IMR-90 (cell line): Measurements from ENCODE around the gene CYP24A1. TPM values are rescaled to one million over a fixed set of nuclear protein-coding genes. Genes with fewer than 3 reads are reported as not detected.

Source experiments
- ATAC-seq: fragments of 200-7000 bp; cut with Tn5 transposase; 2 replicates; pipeline ENCODE4 v1.9.1; 2020; ENCODE audit warnings: low read depth, mild to moderate bottlenecking, moderate library complexity
- BruUV-seq: library from RNA; stranded (reverse); fragments of 400-500 nt; replicated peaks from 2 replicates; lab custom pipeline; 2021; lab: Mats Ljungman, UMichigan
- CTCF ChIA-PET: fragments of 300-600 bp; formaldehyde crosslinking; extraction: SDS; loops from one replicate; lab custom pipeline; 2021; ENCODE audit warnings: antibody characterized with exemption; lab: Yijun Ruan, JAX
- POLR2A ChIA-PET: fragments of 300-600 bp; sonication (Branson Sonifier 250); formaldehyde crosslinking; loops from one replicate; lab custom pipeline; 2022; ENCODE audit warnings: antibody characterized with exemption; ENCODE audit not compliant: unreplicated experiment; lab: Charles Lee
- DNase-seq: peaks from one replicate; pipeline ENCODE4 v3.0.0; 2013
- H2AFZ ChIP-seq: replicated peaks from 2 replicates; pipeline ENCODE3; 2013; ENCODE audit warnings: low read length, mild to moderate bottlenecking; ENCODE audit not compliant: poor library complexity
- H2AK5ac ChIP-seq: 2 replicates; pipeline ENCODE4 v1.6.1; 2013; ENCODE audit warnings: low read depth, low read length, inconsistent platforms
- H2AK9ac ChIP-seq: replicated peaks from 2 replicates; pipeline ENCODE3; 2013; ENCODE audit warnings: mild to moderate bottlenecking, low read depth, low read length, moderate library complexity; ENCODE audit not compliant: poor library complexity
- H2BK120ac ChIP-seq: 2 replicates; pipeline ENCODE4 v1.6.1; 2013; ENCODE audit warnings: low read depth, low read length, inconsistent platforms
- H2BK15ac ChIP-seq: 3 replicates; pipeline ENCODE4 v1.6.1; 2013; ENCODE audit warnings: low read depth, low read length, inconsistent platforms
- H2BK20ac ChIP-seq: 2 replicates; pipeline ENCODE4 v1.6.1; 2013; ENCODE audit warnings: low read depth, mild to moderate bottlenecking, inconsistent platforms, low read length, moderate library complexity
- H2BK5ac ChIP-seq: 2 replicates; pipeline ENCODE4 v1.6.1; 2013; ENCODE audit warnings: mild to moderate bottlenecking, low read depth, low read length, inconsistent platforms; ENCODE audit not compliant: poor library complexity, severe bottlenecking
- H3K14ac ChIP-seq: replicated peaks from 2 replicates; pipeline ENCODE4 v1.6.1; 2013; ENCODE audit warnings: low read depth, low read length, inconsistent platforms
- H3K18ac ChIP-seq: 2 replicates; pipeline ENCODE4 v1.6.1; 2013; ENCODE audit warnings: low read depth, low read length, control low read depth
- H3K23ac ChIP-seq: 2 replicates; pipeline ENCODE4 v1.6.1; 2013; ENCODE audit warnings: low read depth, low read length, inconsistent platforms
- H3K27ac ChIP-seq: 2 replicates; pipeline ENCODE4 v1.5.1; 2013; ENCODE audit warnings: mild to moderate bottlenecking, control low read depth, low read length; ENCODE audit not compliant: insufficient read depth
- H3K27me3 ChIP-seq: 2 replicates; pipeline ENCODE4 v1.6.1; 2013; ENCODE audit warnings: low read length; ENCODE audit not compliant: control insufficient read depth, insufficient read depth
- H3K36me3 ChIP-seq: 2 replicates; pipeline ENCODE4 v1.6.1; 2013; ENCODE audit warnings: low read length, mixed read lengths; ENCODE audit not compliant: control insufficient read depth, insufficient read depth
- H3K4ac ChIP-seq: 2 replicates; pipeline ENCODE4 v1.6.1; 2013; ENCODE audit warnings: low read depth, low read length, inconsistent platforms
- H3K4me1 ChIP-seq: 2 replicates; pipeline ENCODE4 v1.6.1; 2013; ENCODE audit warnings: low read length, mixed read lengths; ENCODE audit not compliant: control insufficient read depth, insufficient read depth
- H3K4me2 ChIP-seq: 2 replicates; pipeline ENCODE4 v1.6.1; 2013; ENCODE audit warnings: low read depth, mild to moderate bottlenecking, control low read depth, low read length, moderate library complexity
- H3K4me3 ChIP-seq: 2 replicates; pipeline ENCODE4 v1.5.1; 2013; ENCODE audit warnings: low read depth, mild to moderate bottlenecking, control low read depth, low read length, moderate library complexity; ENCODE audit not compliant: insufficient read depth
- H3K56ac ChIP-seq: 2 replicates; pipeline ENCODE4 v1.6.1; 2013; ENCODE audit warnings: low read length, inconsistent platforms; ENCODE audit not compliant: insufficient read depth; ENCODE audit errors: extremely low read depth
- H3K79me1 ChIP-seq, 2 experiments: 2 replicates each; pipeline ENCODE4 v1.6.1; 2013; ENCODE audit warnings: low read length in 2 of 2, inconsistent platforms in 1 of 2, low read depth in 1 of 2
- H3K9ac ChIP-seq: 2 replicates; pipeline ENCODE4 v1.6.1; 2013; ENCODE audit warnings: low read depth, low read length, control low read depth
- H3K9me1 ChIP-seq: 2 replicates; pipeline ENCODE4 v1.6.1; 2013; ENCODE audit warnings: low read length, inconsistent platforms; ENCODE audit not compliant: insufficient read depth
- H3K9me3 ChIP-seq: 2 replicates; pipeline ENCODE4 v1.6.1; 2013; ENCODE audit warnings: low read length; ENCODE audit not compliant: control insufficient read depth, insufficient read depth
- H4K20me1 ChIP-seq: 2 replicates; pipeline ENCODE4 v1.6.1; 2013; ENCODE audit warnings: low read length, inconsistent platforms; ENCODE audit not compliant: insufficient read depth
- H4K5ac ChIP-seq: 2 replicates; pipeline ENCODE4 v1.6.1; 2013; ENCODE audit warnings: mild to moderate bottlenecking, low read depth, low read length, control low read depth
- H4K8ac ChIP-seq, 2 experiments: 2 replicates each; pipeline ENCODE4 v1.6.1; 2013; ENCODE audit warnings: low read depth in 2 of 2, low read length in 2 of 2, control low read depth in 1 of 2, inconsistent platforms in 1 of 2
- H4K91ac ChIP-seq: 2 replicates; pipeline ENCODE4 v1.6.1; 2013; ENCODE audit warnings: low read depth, low read length, inconsistent platforms; ENCODE audit not compliant: insufficient read depth
- BHLHE40 ChIP-seq: fragments of 150-350 bp; IDR thresholded peaks from 2 replicates; pipeline ENCODE4 v1.6.1; 2016; ENCODE audit warnings: mild to moderate bottlenecking, low read depth, low read length
- CEBPB ChIP-seq: IDR thresholded peaks from 2 replicates; pipeline ENCODE4 v1.6.1; 2012; ENCODE audit warnings: low read depth, low read length, improper control_type of control experiment
- CHD1 ChIP-seq: IDR thresholded peaks from 2 replicates; pipeline ENCODE4 v1.6.1; 2012; ENCODE audit warnings: low read depth, low read length, improper control_type of control experiment
- FOS ChIP-seq: fragments of 150-350 bp; IDR thresholded peaks from 2 replicates; pipeline ENCODE4 v1.6.1; 2016; ENCODE audit warnings: low read depth, low read length
- MAFK ChIP-seq: IDR thresholded peaks from 2 replicates; pipeline ENCODE4 v1.6.1; 2012; ENCODE audit warnings: low read depth, low read length, improper control_type of control experiment
- MAZ ChIP-seq: IDR thresholded peaks from 2 replicates; pipeline ENCODE4 v1.6.1; 2012; ENCODE audit warnings: low read depth, mild to moderate bottlenecking, low read length, improper control_type of control experiment, moderate library complexity, borderline replicate concordance
- MXI1 ChIP-seq: IDR thresholded peaks from 2 replicates; pipeline ENCODE4 v1.6.1; 2012; ENCODE audit warnings: low read depth, mild to moderate bottlenecking, low read length, moderate library complexity, borderline replicate concordance
- NFE2L2 ChIP-seq: fragments of 150-350 bp; IDR thresholded peaks from 2 replicates; pipeline ENCODE4 v1.6.1; 2016; ENCODE audit warnings: low read depth, mild to moderate bottlenecking, low read length
- POLR2A ChIP-seq: IDR thresholded peaks from 2 replicates; pipeline ENCODE4 v1.6.1; 2012; ENCODE audit warnings: mild to moderate bottlenecking, low read depth, low read length
- RAD21 ChIP-seq: IDR thresholded peaks from 2 replicates; pipeline ENCODE4 v1.6.1; 2012; ENCODE audit warnings: low read length, improper control_type of control experiment
- RCOR1 ChIP-seq: IDR thresholded peaks from 2 replicates; pipeline ENCODE4 v1.6.1; 2012; ENCODE audit warnings: mild to moderate bottlenecking, low read length, improper control_type of control experiment; ENCODE audit not compliant: insufficient replicate concordance
- RFX5 ChIP-seq: IDR thresholded peaks from 2 replicates; pipeline ENCODE4 v1.8.0; 2012; ENCODE audit warnings: low read depth, mild to moderate bottlenecking, low read length, moderate library complexity
- SMC3 ChIP-seq: fragments of 150-350 bp; IDR thresholded peaks from 2 replicates; pipeline ENCODE4 v1.6.1; 2016; ENCODE audit warnings: low read depth, mild to moderate bottlenecking, antibody characterized with exemption, low read length, moderate library complexity
- WGBS, 2 experiments: methylation state at CpG; one replicate each; pipeline versions ENCODE4 v1.1.5 to v1.1.7; 2013; ENCODE audit warnings: missing lambda C conversion rate in 2 of 2; ENCODE audit not compliant: insufficient read length in 1 of 2; ENCODE audit errors: extremely low coverage in 2 of 2; 5-methylcytosine and 5-hydroxymethylcytosine counted together
- dilution Hi-C: fragments of 300-500 bp; cut with HindIII; formaldehyde crosslinking; loops from one replicate; pipeline ENCODE4 v1.14.3; 2018; ENCODE audit warnings: low sequenced_read_pairs; ENCODE audit not compliant: unreplicated experiment
- in situ Hi-C: fragments of 300-500 bp; cut with MboI; formaldehyde crosslinking; loops from 3 replicates; pipeline ENCODE4 v1.14.3; 2019; ENCODE audit warnings: low sequenced_read_pairs, inconsistent platforms, mixed read lengths
- intact Hi-C: fragments of 100-400 bp; cut with micrococcal nuclease; formaldehyde crosslinking; loops from 2 replicates; pipeline ENCODE4 v1.10.0; 2022
- polyA plus RNA-seq, 3 experiments: library from polyadenylated mRNA; depleted of rRNA; stranded (reverse); fragments of >200 nt; gene quantifications; 2 replicates each; pipeline ENCODE4 v1.2.3, GENCODE V29; 2012; ENCODE audit warnings: low replicate concordance in 1 of 3
- total RNA-seq: library from RNA; depleted of rRNA; stranded (reverse); fragments of >200 nt; gene quantifications from 2 replicates; pipeline ENCODE4 v1.2.3, GENCODE V29; 2012
- TF ChIP-seq, protein P1 (sequence below): conservative IDR thresholded peaks from 2 replicates; pipeline ENCODE4 v1.5.1; 2012; ENCODE audit warnings: mild to moderate bottlenecking, low read depth, low read length, improper control_type of control experiment
- TF ChIP-seq, protein P2 (sequence below): fragments of 150-350 bp; IDR thresholded peaks from 2 replicates; pipeline ENCODE4 v1.6.1; 2016; ENCODE audit warnings: low read depth, mild to moderate bottlenecking, low read length, moderate library complexity, borderline replicate concordance
- TF ChIP-seq, protein P3 (sequence below): fragments of 150-350 bp; IDR thresholded peaks from 2 replicates; pipeline ENCODE4 v1.6.1; 2017; ENCODE audit warnings: mild to moderate bottlenecking, antibody characterized with exemption, low read length, low read depth

The CYP24A1 gene
- total and polyA plus RNA-seq, 2 of the 4 experiments (the other 2 are of a cell fraction): not detected

DNA sequence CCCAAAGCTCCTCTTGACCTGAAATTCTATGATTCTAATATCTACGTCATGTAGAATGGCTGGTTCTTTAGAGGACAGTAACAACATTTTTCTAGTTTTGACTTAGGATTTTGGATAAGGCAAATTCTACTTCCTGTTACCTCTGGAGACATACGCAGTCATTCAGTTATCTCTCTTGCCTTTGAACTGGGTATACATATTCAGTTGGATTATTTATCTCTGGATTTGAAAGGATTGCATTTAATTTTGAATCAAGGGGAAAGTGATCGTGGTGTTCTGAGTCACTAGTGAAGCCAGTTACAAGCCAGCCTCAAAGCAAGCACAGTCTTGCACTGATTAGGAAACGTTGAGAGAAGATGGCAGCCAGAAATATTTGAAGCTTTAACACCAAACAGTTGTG, 68.1 kb downstream of the CYP24A1 start:
- Histone ChIP-seq H3K4me3 (no peak overlapping the region), H2AK5ac (no peak overlapping the region), H3K4me1 (no peaks in the 10 kb centered on the region), H3K4me2 (no peak overlapping the region), H4K20me1 (no peaks in the 10 kb centered on the region), H2BK15ac (no peak overlapping the region), H2BK20ac (no peak overlapping the region), H3K79me1 (no peaks in the 10 kb centered on the region), H3K36me3 (no peaks in the 10 kb centered on the region), H3K9me3 (no peaks in the 10 kb centered on the region), H4K91ac (no peak overlapping the region), H3K56ac (no peak overlapping the region), H3K9ac (no peak overlapping the region), H4K5ac (no peak overlapping the region), H3K23ac (no peak overlapping the region), H3K27me3 (no peaks in the 10 kb centered on the region), H3K4ac (no peak overlapping the region), H3K9me1 (no peaks in the 10 kb centered on the region; the same call in 1 of the 2 replicates), H3K18ac (no peak overlapping the region), H2BK120ac (no peak overlapping the region), H4K8ac (no peak overlapping the region), H2AFZ (no peak overlapping the region), H2AK9ac (no peak overlapping the region), H2BK5ac (no peak overlapping the region), H3K27ac (no peak overlapping the region), H3K14ac (no peak overlapping the region)
- CTCF ChIA-PET: interaction anchor here (2.6 to 4.5 kb wide), 2 partner anchors 9 to 93 kb away, joined by 11 to 66 read pairs; no protein-coding TSS in a partner anchor
- no peak for TF ChIP-seq RAD21
- TF ChIP-seq CEBPB: no peak
- TF ChIP-seq, protein P1, sequence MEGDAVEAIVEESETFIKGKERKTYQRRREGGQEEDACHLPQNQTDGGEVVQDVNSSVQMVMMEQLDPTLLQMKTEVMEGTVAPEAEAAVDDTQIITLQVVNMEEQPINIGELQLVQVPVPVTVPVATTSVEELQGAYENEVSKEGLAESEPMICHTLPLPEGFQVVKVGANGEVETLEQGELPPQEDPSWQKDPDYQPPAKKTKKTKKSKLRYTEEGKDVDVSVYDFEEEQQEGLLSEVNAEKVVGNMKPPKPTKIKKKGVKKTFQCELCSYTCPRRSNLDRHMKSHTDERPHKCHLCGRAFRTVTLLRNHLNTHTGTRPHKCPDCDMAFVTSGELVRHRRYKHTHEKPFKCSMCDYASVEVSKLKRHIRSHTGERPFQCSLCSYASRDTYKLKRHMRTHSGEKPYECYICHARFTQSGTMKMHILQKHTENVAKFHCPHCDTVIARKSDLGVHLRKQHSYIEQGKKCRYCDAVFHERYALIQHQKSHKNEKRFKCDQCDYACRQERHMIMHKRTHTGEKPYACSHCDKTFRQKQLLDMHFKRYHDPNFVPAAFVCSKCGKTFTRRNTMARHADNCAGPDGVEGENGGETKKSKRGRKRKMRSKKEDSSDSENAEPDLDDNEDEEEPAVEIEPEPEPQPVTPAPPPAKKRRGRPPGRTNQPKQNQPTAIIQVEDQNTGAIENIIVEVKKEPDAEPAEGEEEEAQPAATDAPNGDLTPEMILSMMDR: no peak
- TF ChIP-seq MAZ: no peak
- TF ChIP-seq BHLHE40: no peak
- no peak for TF ChIP-seq CHD1
- no peak for TF ChIP-seq FOS
- TF ChIP-seq NFE2L2: no peak
- no peak for TF ChIP-seq SMC3
- no peak for TF ChIP-seq MAFK
- TF ChIP-seq, protein P2, sequence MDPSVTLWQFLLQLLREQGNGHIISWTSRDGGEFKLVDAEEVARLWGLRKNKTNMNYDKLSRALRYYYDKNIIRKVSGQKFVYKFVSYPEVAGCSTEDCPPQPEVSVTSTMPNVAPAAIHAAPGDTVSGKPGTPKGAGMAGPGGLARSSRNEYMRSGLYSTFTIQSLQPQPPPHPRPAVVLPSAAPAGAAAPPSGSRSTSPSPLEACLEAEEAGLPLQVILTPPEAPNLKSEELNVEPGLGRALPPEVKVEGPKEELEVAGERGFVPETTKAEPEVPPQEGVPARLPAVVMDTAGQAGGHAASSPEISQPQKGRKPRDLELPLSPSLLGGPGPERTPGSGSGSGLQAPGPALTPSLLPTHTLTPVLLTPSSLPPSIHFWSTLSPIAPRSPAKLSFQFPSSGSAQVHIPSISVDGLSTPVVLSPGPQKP: no peak
- TF ChIP-seq, protein P3, sequence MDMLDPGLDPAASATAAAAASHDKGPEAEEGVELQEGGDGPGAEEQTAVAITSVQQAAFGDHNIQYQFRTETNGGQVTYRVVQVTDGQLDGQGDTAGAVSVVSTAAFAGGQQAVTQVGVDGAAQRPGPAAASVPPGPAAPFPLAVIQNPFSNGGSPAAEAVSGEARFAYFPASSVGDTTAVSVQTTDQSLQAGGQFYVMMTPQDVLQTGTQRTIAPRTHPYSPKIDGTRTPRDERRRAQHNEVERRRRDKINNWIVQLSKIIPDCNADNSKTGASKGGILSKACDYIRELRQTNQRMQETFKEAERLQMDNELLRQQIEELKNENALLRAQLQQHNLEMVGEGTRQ: no peak
- no peak for TF ChIP-seq RCOR1
- no peak for TF ChIP-seq POLR2A
- TF ChIP-seq MXI1: no peak
- TF ChIP-seq RFX5: no peak
- ATAC-seq: no peak
- dilution Hi-C loops: no loop called here
- no peak for DNase-seq
- no CpG with 5 or more reads among the region's 4 CpGs for whole genome bisulfite sequencing, 2 experiments
- no TSS peak for BruUV-seq
- intact Hi-C loops: no loop called here
- POLR2A ChIA-PET: no interaction called here
- in situ Hi-C loops: loop anchor here (10.0 kb wide), 1 partner anchor 529 kb away; no protein-coding TSS in a partner anchor
